SU-DHL-6 (cell line): ENCODE results near the gene C7orf57.

ENCODE experiments used
- H2AFZ ChIP-seq: fragments of 200-600 bp; sonication (generic); 2 replicates; pipeline ENCODE4 v1.6.1; 2014; ENCODE audit warnings: low read depth, mild to moderate bottlenecking, moderate library complexity, mixed read lengths, antibody characterized with exemption, low read length; ENCODE audit not compliant: severe bottlenecking
- H3F3A ChIP-seq: fragments of 200-600 bp; shearing (Covaris generic); 2 replicates; pipeline ENCODE4 v1.6.0; 2016; ENCODE audit warnings: antibody characterized with exemption, mild to moderate bottlenecking; ENCODE audit not compliant: insufficient read depth
- H3K27ac ChIP-seq: fragments of 200-600 bp; sonication (generic); 2 replicates; pipeline ENCODE4 v1.5.1; 2016; ENCODE audit warnings: low read depth, mild to moderate bottlenecking, low read length, moderate library complexity, mixed read lengths
- H3K27me3 ChIP-seq: fragments of 200-600 bp; sonication (generic), shearing (Covaris generic); 2 replicates; pipeline ENCODE4 v1.6.0; 2014; ENCODE audit warnings: mild to moderate bottlenecking, low read length
- H3K36me3 ChIP-seq: fragments of 200-600 bp; sonication (generic); 2 replicates; pipeline ENCODE4 v1.6.1; 2014; ENCODE audit warnings: mild to moderate bottlenecking, low read length, mixed read lengths
- H3K4me2 ChIP-seq: fragments of 300-600, 200-600 bp; shearing (Covaris generic), sonication (generic); 2 replicates; pipeline ENCODE4 v1.6.0; 2014; ENCODE audit warnings: low read length, low read depth, mild to moderate bottlenecking; ENCODE audit not compliant: poor library complexity, severe bottlenecking
- H3K4me3 ChIP-seq: fragments of 200-600 bp; sonication (generic); 2 replicates; pipeline ENCODE4 v1.5.1; 2014; ENCODE audit warnings: antibody characterized with exemption, low read length, mild to moderate bottlenecking, mixed read lengths; ENCODE audit not compliant: insufficient read depth, poor library complexity, severe bottlenecking
- H3K79me2 ChIP-seq: fragments of 200-600 bp; sonication (generic); 2 replicates; pipeline ENCODE4 v1.6.1; 2014; ENCODE audit warnings: mild to moderate bottlenecking, low read length, moderate library complexity; ENCODE audit not compliant: insufficient read depth
- H3K9ac ChIP-seq: fragments of 200-600 bp; sonication (generic); 2 replicates; pipeline ENCODE4 v1.7.0; 2014; ENCODE audit warnings: mild to moderate bottlenecking, low read length
- H3K9me2 ChIP-seq: fragments of 200-600 bp; sonication (generic); replicated peaks from 2 replicates; pipeline ENCODE4 v1.6.1; 2014; ENCODE audit warnings: low read length; ENCODE audit not compliant: insufficient read depth
- H3K9me3 ChIP-seq: fragments of 200-600 bp; sonication (generic); 2 replicates; pipeline ENCODE4 v1.6.1; 2014; ENCODE audit warnings: low read length, mixed read lengths; ENCODE audit not compliant: insufficient read depth
- H4K20me1 ChIP-seq: fragments of 200-600 bp; sonication (generic); 2 replicates; pipeline ENCODE4 v1.6.1; 2014; ENCODE audit warnings: low read depth, mild to moderate bottlenecking, antibody characterized with exemption, low read length, moderate library complexity, mixed read lengths
- CTCF ChIP-seq: fragments of 200-600 bp; sonication (generic); IDR thresholded peaks from one replicate; pipeline ENCODE4 v1.5.1; 2017; ENCODE audit warnings: antibody characterized with exemption, mild to moderate bottlenecking, low read length, moderate library complexity; ENCODE audit not compliant: insufficient read depth, poor library complexity, severe bottlenecking
- EZH2phosphoT487 ChIP-seq: fragments of 200-600 bp; sonication (generic), shearing (Covaris generic); conservative IDR thresholded peaks from 2 replicates; pipeline ENCODE4 v1.6.1; 2018; ENCODE audit warnings: mild to moderate bottlenecking, antibody characterized with exemption, low read length, moderate library complexity, mixed read lengths

Gene C7orf57

DNA sequence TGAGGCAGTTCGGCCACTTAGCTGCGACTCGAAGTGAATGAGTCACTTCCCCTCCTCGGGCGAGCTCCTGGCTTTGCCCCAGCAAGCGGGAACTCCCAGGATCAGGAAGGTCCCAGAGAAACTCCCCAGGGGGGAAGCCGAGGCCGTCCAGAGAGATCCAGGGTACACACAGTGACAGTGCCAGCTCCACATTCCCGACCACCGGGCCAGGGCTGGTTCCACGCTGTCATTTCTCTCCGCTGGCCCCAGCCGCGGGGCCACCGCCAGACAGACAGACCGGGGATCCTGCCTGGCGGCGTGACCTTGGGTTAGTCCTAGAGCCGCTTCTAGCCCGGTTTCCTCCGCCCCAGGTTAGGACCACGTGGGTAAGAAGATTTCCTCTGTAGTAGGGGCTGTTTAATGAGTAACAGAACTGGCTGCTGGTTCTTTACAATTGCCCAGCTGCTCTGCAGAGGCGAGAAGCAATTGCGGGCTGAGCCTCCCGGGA lies 53.3 kb downstream of the C7orf57 start:
- H2AFZ ChIP-seq: peak overlapping the region; percentile 87
- no peaks in the 10 kb centered on the region for H3K9me2 ChIP-seq
- peak overlapping the region; percentile 56 for H3K4me3 ChIP-seq
- no peaks in the 10 kb centered on the region for H3K27me3 ChIP-seq
- H4K20me1 ChIP-seq: no peaks in the 10 kb centered on the region
- H3K79me2 ChIP-seq: no peaks in the 10 kb centered on the region
- TF ChIP-seq EZH2phosphoT487 (no peak), CTCF (no peak)
- H3K9me3 ChIP-seq: no peaks in the 10 kb centered on the region
- H3K27ac ChIP-seq: peak overlapping the region; percentile 39
- H3F3A ChIP-seq: peaks cover 11% of the 10 kb centered on the region; the same call in 1 of the 2 replicates
- H3K36me3 ChIP-seq: no peaks in the 10 kb centered on the region
- H3K9ac ChIP-seq: peak overlapping the region; percentile 61
- peak overlapping the region; percentile 74 for H3K4me2 ChIP-seq

DNA sequence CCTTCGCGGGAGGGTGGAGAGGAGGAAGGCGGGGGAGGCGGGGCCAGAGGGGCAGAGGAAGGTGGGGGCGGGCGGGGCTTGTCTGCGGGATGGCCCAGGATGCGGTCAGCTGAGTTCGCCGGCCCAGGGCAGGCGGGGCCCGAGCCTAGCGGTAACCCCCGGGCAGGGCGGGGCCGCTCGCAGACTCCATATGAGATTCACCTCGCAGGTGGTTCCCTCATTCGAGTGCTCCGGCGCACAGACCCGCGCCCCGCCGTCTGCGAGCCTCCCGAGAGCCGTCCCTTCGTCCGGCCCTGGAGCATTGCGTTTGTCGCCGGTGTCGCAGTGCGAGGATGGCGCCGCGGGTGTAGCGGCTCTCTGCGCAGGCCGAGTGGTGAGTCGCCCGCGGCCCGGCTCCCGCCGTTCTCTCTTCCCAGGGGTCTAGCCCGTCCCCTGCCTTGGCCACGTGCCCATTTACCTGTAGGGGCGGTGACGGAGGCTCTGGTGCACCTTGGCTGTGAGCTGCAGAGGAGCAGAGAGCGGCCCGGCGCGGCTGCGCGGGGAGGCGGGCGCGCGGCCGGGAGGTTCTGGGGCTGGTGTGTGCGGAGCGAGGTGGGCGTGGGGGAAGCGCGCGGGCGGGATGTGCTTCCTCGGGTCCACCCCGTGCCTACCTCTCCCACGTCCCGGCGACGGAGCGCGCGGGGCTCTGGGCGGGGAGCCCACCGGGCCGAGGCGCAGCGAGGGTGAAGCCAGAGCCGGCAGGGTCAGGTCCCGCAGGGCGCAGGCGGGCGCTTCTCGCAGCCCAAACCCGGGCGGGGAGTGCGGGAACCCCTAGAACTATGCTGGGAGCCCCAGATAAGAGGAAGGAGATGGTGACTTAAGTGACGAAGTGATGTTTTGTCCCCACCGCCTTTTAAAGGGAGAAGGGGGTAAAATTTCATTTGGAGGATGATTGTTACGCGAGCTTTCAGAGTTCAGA lies 54.0 kb downstream of the C7orf57 start, which contains the start of gene UPP1:
Gene UPP1 (plus strand): TSS at position 220 of the 958 bp plus-strand sequence. CDS start 5,519 bp downstream, outside the sequence.
- no peaks in the 10 kb centered on the region for H3K9me3 ChIP-seq
- H4K20me1 ChIP-seq: no peaks in the 10 kb centered on the region
- no peaks in the 10 kb centered on the region for H3K36me3 ChIP-seq
- H3K4me3 ChIP-seq: peak within 1 kb of the TSS; percentile 56
- no peaks in the 10 kb centered on the region for H3K27me3 ChIP-seq
- H3F3A ChIP-seq: peaks cover 11% of the 10 kb centered on the region; the same call in 1 of the 2 replicates
- H2AFZ ChIP-seq: peak within 1 kb of the TSS; percentile 87
- H3K9ac ChIP-seq: peak within 1 kb of the TSS; percentile 61
- peak within 1 kb of the TSS; percentile 39 for H3K27ac ChIP-seq
- H3K4me2 ChIP-seq: peak within 1 kb of the TSS; percentile 74
- H3K9me2 ChIP-seq: no peaks in the 10 kb centered on the region
- no peaks in the 10 kb centered on the region for H3K79me2 ChIP-seq
- TF ChIP-seq CTCF (no peak), EZH2phosphoT487 (no peak)

DNA sequence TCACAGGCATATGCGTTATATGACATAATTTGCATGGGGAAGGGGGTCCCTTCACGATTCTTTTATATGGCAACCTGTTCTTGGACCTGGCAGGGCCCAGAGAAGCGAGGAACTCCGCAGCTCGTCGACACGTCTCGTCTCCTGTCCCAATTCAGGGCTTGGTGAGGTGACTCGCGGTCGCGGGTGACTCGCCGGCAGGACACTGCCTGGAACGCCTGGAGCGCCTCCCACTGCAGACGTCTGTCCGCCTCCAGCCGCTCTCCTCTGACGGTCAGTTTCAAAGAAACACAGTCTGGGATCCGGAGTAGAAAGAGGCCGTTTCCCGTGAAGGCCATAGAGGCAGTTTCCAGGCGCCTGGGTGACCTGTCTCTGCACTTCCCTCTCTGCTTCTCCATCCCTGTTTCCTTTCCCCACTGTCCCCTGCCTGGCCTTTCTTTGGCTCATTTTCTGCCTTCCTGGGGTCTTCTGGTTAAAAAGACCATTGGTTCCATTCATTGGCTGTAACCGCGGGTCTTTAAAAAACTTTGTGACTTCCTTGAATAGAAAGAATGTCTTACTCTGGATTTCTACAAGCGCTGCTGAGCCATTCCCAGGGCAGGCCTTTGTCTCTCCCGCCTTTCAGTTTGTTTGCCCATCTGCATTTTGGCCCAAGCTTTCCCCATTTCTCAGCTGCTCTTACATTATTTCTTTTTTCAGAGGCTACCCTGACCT lies 54.9 kb downstream of the C7orf57 start:
- Histone ChIP-seq H3K27ac (no peak overlapping the region), H3K79me2 (no peaks in the 10 kb centered on the region), H3K4me3 (no peak overlapping the region), H3F3A (peaks cover 11% of the 10 kb centered on the region; the same call in 1 of the 2 replicates), H3K27me3 (no peaks in the 10 kb centered on the region), H3K36me3 (no peaks in the 10 kb centered on the region), H3K9me3 (no peaks in the 10 kb centered on the region), H4K20me1 (no peaks in the 10 kb centered on the region), H2AFZ (no peak overlapping the region), H3K4me2 (peak overlapping the region; percentile 74), H3K9ac (no peak overlapping the region), H3K9me2 (no peaks in the 10 kb centered on the region)
- TF ChIP-seq CTCF (no peak), EZH2phosphoT487 (no peak)
